NCI-H2227 treated with DMSO at 0.1 percent for 48 hours (cell line): ENCODE measurements around the gene EFHC1.

Experiments used
- DNase-seq: peaks from one replicate; lab custom pipeline; 2025; lab: John Stamatoyannopoulos, UW

EFHC1 gene

DNA sequence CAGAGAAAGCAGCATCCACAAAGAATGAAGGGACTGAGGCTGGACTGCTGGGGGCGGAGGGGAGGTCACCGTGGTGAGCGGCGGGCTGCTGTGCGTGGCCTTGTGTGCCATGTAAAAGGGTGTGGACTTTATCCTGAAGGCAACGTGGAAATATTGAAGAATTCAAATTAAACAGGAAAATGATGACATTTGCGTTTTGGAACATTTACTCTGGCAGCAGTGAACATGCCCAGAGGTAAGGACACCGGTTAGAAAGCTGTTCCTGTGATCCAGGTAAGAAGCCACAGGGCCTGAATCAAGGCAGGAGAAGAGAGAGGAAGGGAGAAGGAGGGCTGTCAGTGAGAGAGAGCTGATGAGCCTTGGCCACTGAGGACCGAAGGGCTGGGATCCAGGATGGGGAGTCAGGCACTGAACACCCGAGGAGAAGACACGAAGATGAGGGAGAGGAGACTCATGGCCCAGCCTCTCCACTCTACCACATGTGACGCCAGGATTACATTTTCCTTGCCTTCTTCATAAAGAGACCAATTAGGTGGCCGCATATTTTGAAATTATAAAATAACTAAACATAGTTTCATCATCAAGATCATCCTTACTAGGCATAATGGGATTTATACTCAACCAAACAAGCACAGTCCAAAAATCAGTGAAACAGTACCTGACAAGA lies 98.3 kb downstream of the EFHC1 start:
- no peak for DNase-seq

DNA sequence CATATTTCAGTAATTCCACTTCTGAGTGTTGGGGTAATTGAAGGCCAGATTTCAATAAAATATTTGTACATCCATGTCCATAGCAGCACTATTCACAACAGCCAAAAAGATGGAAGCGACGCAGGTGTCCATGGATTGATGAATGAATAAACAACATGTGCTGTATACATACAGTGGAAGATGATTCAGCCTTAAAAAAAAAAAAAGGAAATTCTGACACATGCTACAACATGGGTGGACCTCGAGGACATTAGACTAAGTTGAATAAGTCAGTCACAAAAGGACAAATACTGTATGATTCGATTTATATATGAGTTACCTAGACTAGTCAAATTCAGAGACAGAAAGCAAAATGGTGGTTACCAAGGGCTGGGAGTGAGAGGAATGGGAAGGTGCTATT lies 99.5 kb downstream of the EFHC1 start:
- DNase-seq: no peak

DNA sequence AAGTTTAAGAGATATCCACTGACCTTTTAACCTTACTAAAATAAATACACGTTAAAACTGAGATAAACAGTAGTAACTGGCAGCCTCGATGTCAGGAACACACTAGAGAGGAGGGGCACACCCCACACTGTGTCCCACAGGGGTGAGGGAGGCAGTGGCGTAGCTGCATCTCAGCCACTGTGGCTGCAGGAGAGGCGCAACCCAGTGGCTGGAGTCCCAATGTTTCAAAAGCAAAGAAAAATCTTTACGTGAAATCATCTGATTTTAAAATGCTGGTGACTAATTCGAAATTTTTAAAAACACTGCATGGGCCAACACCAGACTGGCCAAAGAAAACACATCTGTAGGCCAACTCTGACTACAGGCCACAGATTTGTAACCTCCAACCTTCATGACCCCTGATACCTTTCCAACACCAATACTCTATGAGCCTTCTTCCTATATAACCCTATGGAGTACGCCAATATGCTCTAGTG lies 102.0 kb downstream of the EFHC1 start:
- DNase-seq: no peak

DNA sequence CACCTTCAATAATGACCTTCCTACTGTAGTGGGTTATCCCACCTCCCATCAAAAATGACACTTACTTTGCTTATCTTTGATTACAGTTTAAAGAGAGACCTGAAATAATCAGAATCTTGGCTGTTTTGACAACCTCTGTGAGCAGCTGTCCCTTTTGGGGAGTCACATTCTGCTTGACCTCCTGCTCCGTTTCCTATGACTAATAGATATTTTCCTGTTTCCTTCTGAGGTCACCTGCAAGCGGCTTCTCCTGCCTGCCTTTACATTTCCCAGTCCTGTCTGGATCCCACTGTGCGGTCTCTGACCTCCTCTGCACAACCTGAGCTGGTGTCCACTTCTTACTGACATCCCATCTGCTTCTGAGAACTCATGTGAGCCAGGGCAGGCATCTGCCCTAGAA lies 102.5 kb downstream of the EFHC1 start:
- DNase-seq: no peak

DNA sequence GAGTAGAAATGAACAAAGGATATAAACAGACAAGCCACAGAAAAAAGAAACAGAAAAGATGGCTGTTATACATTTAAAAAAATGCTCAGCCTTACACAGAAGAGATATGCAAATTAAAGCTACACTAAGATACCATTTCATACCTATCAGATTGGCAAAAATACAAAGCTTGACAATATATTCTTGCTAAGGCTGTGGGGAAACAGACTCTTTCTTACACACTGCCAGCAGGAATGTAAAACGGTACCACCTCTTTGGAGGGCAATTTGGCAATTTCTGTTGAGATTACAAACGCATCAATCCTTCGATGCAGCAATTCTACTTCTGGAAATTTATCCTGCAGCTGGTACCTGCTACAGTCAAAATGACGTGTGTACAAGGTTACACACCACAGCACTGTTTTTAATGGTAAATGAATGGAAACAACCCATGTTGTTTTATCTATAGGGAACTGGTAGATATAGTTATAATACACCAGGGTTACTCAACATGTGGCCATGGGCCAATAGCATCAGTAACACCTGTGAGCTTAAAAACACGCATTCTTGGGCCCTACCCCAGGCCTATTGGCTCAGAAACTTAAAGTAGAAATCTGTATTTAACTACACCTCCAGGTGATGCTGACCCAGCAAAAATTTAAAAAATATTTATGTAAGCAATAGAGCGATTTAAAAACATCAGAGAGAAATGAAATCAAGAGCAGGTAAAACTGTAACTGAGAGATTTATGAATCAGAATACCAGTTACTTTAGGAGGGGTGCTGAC lies 103.4 kb downstream of the EFHC1 start:
- no peak for DNase-seq

DNA sequence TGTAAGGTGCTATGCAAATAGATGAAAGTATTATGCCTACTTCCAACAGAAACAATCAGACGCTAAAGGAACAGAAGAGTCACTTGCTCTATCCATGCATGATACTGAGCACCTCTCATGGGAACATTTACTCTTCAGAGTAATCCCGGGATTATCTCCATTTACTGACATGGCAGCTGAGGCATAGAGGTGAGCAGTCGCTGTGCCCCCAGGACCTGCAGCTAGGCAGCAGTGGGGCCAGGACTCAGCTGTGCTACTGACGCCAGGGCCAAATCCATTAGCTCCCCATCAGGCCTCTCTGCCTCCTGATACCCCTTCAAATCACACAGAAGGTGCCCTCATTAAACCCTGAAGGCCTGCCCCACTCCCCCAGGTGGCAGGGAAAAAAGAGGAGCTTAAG lies 104.8 kb downstream of the EFHC1 start:
- no peak for DNase-seq

DNA sequence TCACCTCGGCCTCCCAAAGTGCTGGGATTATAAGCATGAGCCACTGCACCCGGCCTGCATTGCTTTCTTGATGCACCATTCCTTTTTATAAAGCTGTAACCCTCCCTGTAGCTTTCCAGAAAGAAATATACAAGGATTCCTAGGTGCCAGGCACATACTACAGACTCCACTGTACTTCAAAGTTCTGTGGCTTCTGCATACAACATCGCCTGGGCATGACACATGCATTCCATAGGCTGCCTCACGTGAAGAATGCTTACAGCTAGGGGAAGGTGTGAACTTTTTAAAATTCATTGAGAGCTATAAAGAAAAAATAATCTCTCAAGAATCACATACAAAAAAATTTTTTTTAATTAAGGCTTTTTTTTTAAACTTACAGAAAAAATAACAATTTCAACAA lies 106.5 kb downstream of the EFHC1 start:
- no peak for DNase-seq

DNA sequence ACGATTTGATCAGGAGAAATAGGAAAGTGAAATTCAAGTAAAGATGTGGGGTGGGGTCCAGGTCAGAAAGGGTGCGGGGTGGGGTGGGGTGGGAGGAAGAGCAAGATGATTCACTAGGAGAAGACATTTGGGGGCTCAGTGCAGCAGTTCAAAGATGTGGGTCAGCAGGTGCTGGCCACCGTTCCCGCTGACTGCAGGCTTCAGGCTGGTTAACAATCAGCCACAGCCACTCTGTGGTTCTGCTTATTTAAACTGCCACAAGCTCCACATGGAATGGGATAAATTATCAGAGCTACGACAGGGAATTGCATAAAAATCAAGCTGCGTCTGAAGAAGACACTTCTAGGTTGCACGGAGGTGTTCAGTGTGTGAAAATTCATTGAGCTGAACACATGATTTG lies 107.3 kb downstream of the EFHC1 start:
- no peak for DNase-seq

DNA sequence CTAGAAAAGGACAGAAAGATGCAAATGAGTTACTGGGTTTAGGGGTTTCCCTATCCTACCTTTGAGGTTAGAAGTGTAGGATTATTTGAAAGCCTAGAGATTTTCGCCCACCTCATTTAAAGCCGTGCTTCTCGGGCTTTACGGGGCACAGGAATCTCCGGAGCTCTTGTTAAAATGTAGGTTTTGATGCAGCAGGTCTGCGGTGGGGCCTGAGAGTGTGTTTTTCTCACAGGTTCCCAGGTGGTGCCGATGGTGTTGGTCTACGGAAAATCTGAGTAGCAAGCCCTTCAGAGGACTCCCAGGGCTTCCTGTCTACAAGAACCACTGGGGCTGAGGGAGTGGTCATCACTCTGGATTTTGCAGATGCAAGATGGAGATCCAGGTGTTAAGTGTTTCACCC lies 109.2 kb downstream of the EFHC1 start:
- DNase-seq: no peak

DNA sequence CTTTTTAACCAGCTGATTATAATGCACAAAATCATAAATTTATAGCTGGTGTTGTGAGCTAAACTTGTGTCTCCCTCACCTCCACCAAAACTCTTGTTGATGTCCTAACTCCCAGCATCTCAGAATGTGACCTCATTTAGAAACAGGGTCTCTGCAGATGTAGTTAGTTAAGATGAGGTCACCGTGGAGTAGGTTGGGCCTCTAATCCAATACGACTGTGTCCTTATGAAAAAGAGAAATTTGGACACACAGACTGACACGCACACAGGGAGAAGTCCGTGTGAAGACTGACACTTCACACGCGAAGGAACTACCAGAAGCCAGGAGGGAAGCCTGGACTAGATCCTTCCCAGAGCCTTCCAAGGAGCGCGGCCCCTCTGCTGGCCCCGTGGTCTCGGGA lies 110.2 kb downstream of the EFHC1 start:
- DNase-seq: no peak

DNA sequence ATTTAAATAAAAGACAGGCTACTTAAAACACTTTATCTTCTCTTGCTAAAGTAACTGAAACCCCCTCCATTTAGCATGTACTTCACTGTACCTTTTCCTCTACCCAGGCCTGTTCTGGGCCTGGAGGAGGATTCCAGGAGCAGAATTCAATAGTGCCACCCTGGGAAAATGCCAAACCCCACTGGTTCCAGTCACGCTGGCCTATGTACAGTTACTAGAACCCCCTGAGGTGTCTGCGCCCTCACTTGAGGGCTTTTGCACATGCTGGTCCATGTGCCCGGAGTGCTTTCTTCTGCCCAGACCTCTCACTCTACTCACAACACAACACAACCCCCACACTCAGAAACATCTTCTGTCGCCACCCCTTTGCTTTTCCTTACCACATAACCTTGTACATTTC lies 111.3 kb downstream of the EFHC1 start:
- no peak for DNase-seq

DNA sequence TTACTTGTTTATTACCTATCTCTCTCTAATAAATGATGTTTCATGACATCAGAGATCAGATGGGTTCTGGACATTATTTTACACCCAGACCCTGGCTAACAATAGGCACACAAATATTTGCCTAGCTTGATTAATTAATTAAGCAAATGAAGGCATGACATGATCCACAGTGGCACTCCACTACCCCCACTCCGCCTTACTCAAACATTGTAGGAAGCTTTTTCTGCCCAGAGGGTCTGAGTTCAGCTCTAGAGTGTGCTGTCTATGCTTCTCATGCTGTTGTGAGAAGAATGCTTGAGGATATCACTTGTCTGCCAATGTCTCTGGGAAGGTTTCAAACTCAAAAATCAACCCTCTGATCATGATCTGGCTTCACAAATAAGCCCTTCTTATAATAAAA lies 111.7 kb downstream of the EFHC1 start:
- DNase-seq: no peak

DNA sequence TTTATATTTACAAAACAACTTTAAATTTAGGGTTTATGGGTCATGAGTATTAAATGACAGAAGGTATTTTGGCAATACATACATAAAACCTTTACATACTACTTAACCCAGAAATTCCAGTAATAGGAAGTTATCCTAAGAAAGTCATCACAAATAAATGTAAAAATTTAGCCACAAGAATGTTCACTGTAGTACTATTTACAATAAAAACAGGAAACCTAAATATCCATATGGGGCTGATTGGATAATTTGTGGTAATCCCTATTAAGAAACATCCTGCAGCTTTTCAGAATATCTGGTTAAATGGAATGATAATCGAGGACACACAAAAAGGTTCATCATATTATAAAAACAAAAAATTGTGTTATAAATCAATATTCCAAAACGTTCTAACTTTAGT lies 112.3 kb downstream of the EFHC1 start:
- DNase-seq: no peak

DNA sequence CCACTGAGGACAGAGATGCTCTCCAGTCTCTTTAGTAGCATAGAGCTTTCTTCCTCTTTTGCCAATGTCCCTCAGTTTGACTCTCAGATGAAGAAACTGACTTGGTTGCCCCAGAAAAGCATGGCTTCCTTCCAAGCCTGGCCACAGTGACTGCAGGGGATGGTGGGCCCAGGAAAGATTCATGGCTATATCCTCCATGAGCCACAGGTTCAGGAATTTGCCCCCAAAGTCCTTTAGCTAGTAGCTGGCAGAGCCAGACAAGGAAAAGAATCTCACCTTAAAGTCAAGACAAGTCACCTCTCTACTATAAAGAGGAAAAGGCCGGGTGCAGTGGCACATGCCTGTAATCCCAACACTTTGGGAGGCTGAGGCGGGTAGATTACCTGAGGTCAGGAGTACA lies 113.3 kb downstream of the EFHC1 start:
- no peak for DNase-seq

DNA sequence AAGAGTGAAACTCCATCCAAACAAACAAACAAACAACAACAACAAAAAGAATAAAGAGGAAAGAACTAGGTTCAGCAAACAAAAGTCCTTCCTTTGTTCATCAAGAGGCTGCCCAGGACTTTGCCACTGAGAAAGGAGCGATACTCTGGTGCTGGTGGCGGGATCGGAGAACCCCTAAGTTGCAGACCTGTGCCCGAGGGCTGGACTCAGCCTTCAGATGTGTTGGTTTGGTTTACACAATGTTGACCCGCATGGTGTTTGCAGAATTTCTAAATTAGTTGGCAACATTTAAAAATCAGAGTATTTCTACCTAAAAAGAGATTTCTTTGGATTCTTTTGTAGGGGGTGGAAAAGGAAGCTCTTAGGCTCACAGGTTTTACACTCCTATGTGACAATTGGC lies 114.2 kb downstream of the EFHC1 start:
- DNase-seq: no peak

DNA sequence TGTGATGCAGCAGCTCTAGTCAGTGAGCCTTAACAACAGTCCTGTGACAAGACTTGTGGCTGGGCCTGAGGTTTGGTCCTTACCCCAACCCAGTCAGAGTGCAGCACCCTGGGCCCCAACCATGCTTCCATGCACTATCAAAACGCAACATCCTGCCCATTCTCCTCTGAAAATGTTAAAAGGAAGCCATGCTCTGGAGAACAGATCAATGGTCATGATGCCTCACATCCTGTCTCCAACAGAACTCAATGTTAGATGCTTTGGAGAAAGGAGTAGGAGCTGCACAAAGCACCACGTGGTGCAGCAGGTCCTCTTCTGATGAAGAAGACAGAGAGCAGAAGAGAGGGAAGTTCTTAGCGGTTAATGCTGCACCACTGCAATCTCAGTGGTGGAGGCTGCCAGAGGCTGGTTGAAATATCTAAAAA lies 114.8 kb downstream of the EFHC1 start:
- no peak for DNase-seq

DNA sequence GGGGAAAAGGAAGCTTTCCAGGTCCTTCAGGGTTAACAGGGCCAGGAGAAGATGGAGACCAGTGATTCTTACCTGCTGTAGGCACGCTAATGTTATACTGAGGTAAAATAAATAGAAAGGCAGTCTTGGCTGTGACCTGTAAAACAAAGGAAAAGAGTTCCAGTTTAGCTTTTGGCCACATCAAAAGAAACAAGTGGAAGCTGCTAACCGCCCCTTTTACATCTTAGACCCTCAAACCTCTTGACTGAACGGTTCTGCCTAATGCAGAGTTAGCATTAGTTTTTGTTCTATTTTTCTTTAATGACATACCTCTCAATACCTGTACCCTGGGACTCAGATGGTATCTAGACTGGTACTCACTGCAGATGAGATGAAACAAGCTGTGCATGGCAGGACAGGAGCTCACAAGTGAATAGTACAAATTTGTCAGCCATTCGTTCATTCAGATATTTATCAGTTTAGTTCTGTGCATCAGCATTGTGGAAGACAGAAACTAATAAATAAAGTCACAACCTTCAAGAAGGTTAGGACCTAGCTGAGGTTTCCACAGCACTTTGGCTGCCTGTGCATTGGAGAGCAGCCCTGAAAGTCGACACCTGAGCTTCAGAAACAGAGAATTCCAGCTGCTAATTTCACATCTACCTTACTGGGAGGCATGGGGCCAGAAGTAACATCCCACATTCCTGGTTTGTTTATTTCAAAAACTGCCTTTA lies 115.7 kb downstream of the EFHC1 start:
- no peak for DNase-seq

DNA sequence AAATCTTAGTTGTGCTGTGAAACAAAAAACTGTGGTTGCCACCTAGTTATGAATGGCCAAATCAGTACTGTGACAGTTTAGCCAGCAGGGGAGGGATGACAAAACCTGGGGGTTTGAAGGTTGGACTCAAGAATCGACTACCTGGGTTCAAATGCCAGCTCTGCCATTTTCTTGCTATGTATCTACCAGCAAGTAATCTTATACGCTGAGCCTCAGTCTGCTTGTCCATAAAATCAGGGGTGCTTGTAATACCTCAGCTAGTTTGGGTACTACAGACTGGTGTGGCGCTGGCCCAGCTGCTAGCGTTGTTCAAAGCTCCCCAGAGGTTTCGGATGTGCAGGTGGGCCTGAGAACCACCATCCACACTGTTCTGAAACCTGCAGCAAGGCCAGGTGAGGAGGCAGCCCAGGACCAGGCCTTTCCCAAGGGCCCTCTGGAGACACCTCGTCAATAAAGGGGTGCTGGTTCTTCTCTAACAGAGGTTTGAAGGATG lies 116.3 kb downstream of the EFHC1 start:
- DNase-seq: no peak

DNA sequence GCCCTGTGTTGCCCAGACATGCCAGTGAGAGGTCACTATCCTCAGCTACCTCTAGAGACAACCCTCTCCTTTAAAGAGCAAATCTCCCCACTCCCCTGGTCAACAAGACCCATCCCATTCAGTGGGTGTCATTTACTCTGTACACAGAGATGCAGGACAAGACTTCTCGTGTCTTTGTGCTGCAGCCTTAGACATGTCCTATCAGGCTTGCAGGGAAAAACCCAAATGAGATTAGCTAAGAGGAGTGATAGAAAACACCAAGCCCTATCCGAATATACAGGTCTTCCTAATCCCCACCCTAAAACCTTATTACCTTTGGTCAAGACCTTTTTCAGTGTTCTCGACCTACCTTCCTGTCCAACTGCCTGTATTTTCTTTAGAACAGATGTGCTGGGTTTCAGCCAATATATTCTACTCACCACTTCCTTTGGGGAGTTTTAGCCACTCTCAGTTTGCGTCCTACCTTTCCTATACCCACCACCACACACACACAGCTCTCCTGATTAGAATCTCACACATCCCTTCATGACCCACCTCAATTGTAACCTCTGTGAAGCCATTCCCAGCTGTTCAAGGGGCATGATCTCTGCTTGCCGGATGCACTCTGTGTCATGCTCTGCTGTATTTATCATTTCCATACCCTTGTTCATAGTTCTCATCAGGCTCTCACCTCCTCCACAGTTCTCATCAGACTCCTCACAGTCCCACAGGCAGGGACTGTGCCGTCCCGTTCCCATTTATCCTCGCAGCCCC lies 117.0 kb downstream of the EFHC1 start:
- no peak for DNase-seq

DNA sequence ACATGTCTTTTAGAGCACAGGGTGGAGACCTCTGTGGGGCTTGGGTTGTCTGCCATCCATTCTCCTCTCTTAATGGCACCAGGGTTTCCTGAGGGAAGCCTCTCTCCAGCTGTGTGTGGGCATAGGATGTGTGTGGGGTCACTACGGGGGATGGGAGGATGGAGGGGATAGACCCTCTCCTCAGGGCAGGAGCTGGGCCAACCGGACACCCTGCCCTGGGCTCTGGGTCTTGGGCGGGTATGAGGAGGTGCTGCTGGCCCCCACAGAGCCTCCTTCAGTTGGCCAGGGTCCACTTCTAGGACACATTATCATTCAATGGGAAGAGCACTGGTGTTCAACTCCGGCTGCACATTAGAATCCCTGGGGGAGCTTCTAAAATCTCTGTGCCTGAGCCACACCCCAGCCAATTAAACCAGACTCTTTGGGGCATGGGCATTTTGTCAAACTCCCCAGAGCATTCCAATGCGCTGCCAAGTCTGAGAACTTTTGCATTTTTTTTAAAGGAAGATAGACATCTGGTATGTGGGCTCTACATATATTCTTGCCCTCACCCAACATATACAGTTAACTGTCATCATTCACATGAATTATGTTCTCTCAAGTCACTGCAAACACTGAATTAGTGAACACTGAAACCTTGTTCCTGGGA lies 118.2 kb downstream of the EFHC1 start:
- DNase-seq: no peak

DNA sequence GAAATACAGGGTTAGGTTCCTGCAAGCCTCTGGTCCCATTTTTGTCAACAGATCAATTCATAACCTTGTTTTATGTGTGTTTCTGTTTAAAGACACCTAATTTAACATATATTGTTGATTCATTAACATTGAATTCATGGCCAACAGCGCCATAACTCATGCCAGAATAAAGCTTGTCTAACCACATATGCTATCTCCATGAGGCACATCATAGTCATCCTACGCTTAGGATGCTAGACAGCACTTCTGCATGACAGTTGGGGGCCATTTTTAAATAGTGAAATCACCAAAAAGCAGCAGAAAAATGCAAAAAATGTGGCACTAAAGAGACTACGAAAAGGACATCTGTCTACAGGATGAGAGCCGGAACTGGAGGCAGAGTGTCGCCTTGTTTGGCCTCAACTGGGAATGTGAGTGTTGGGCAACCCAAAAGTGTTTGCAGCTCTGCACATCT lies 118.8 kb downstream of the EFHC1 start:
- no peak for DNase-seq

DNA sequence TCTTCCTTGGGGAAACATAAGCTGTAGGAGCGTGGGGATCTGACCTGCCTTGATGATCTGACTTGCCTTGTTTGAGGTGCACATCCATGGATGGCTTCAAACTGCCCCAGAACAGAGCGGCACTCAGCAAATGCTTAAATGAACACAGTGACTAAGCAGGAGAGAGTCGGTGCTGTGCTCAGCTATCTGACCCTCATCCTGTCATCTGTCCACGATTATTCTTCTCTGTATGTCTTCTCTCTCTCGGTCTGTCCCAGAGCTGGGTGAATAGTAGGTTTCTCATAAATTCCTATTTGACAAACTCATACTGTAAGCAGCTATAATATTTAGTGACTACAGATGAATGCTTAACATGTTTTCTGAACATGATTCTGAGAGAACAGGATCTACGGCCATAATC lies 119.5 kb downstream of the EFHC1 start:
- DNase-seq: no peak
